ENCODE measurements around the gene GATA3.

GRCh38 chr10:8035006-8035640, 19.4 kb upstream of the GATA3 start:
- TF ChIP-seq CTCF (IDR thresholded peaks at IDR 0.05; ENCODE audit: insufficient read depth, low read depth, low read length): no peak
- peak; percentile 92 for TF ChIP-seq EZH2 (IDR thresholded peaks at IDR 0.05; ENCODE audit: insufficient read depth, low read length)
